CD8-positive, alpha-beta memory T cell (primary cell): Measurements from ENCODE around the gene LEMD2. TPM values are rescaled to one million over a fixed set of nuclear protein-coding genes. Genes with fewer than 3 reads are reported as not detected.

Experiments used
- CTCF ChIA-PET: fragments of 350-600 bp; sonication (Branson Sonifier 250); formaldehyde crosslinking; loops from one replicate; lab custom pipeline; 2021; ENCODE audit warnings: antibody characterized with exemption; lab: Charles Lee
- POLR2A ChIA-PET: fragments of 350-600 bp; sonication (Branson Sonifier 250); formaldehyde crosslinking; loops from one replicate; lab custom pipeline; 2021; ENCODE audit warnings: antibody characterized with exemption; lab: Charles Lee
- DNase-seq, 5 donors: peaks; one replicate each; pipeline versions ENCODE4 v3.0.0 to v3.0.0-alpha.2; 2020 to 2022; ENCODE audit warnings: mixed read lengths in 1 of 5
- H3K27ac ChIP-seq: one replicate; pipeline ENCODE4 v1.7.0; 2013; ENCODE audit warnings: low read depth, mild to moderate bottlenecking, low read length, moderate library complexity
- H3K27me3 ChIP-seq: 2 replicates; pipeline ENCODE4 v1.7.0; 2013; ENCODE audit warnings: low read length, mild to moderate bottlenecking; ENCODE audit not compliant: insufficient read depth, poor library complexity, severe bottlenecking
- H3K36me3 ChIP-seq: 2 replicates; pipeline ENCODE4 v1.7.0; 2013; ENCODE audit warnings: mild to moderate bottlenecking, low read length, moderate library complexity; ENCODE audit not compliant: insufficient read depth
- H3K4me1 ChIP-seq: 2 replicates; pipeline ENCODE4 v1.7.0; 2013; ENCODE audit warnings: mild to moderate bottlenecking, low read length, moderate library complexity; ENCODE audit not compliant: insufficient read depth
- H3K4me3 ChIP-seq: 2 replicates; pipeline ENCODE4 v1.7.0; 2013; ENCODE audit warnings: mild to moderate bottlenecking, low read length
- H3K9me3 ChIP-seq: 2 replicates; pipeline ENCODE4 v1.7.0; 2013; ENCODE audit warnings: mild to moderate bottlenecking, low read length
- H3K27ac Mint-ChIP-seq, 8 donors: one replicate each; pipeline ENCODE4 v1.8.0; 2020 to 2021; ENCODE audit warnings: mixed read lengths in 8 of 8, mild to moderate bottlenecking in 6 of 8, inconsistent platforms in 3 of 8, moderate library complexity in 3 of 8
- H3K27me3 Mint-ChIP-seq, 2 donors: one replicate each; pipeline ENCODE4 v1.8.0; 2020 to 2021; ENCODE audit warnings: mixed read lengths in 2 of 2, mild to moderate bottlenecking in 1 of 2, moderate library complexity in 1 of 2
- H3K36me3 Mint-ChIP-seq, 3 donors: one replicate each; pipeline ENCODE4 v1.8.0; 2020 to 2021; ENCODE audit warnings: mixed read lengths in 3 of 3, inconsistent platforms in 1 of 3, mild to moderate bottlenecking in 1 of 3
- H3K4me1 Mint-ChIP-seq, 3 donors: one replicate each; pipeline ENCODE4 v1.8.0; 2020 to 2021; ENCODE audit warnings: mixed read lengths in 3 of 3, inconsistent platforms in 1 of 3, mild to moderate bottlenecking in 1 of 3
- H3K4me3 Mint-ChIP-seq, 7 donors: one replicate each; pipeline ENCODE4 v1.8.0; 2020 to 2021; ENCODE audit warnings: mixed read lengths in 7 of 7, mild to moderate bottlenecking in 6 of 7, moderate library complexity in 4 of 7, inconsistent platforms in 2 of 7
- H3K9me3 Mint-ChIP-seq, 5 donors: one replicate each; pipeline ENCODE4 v1.8.0; 2020 to 2022; ENCODE audit warnings: mixed read lengths in 5 of 5, mild to moderate bottlenecking in 3 of 5, moderate library complexity in 2 of 5, inconsistent platforms in 1 of 5
- polyA plus RNA-seq: library from polyadenylated mRNA; unstranded; fragments of 300-500 nt; fragmentation: Illumina TruSeq; gene quantifications from one replicate; pipeline ENCODE4 v1.2.3, GENCODE V29; 2021
- total RNA-seq, 2 experiments: library from RNA; stranded (reverse); gene quantifications; one replicate each; pipeline ENCODE4 v1.2.3, GENCODE V29; 2021

Gene LEMD2
- total and polyA plus RNA-seq, 3 experiments from 2014 or later = 45.4 to 55.5 (median 51.8) TPM

GRCh38 chr6:33772902-33773472 is 15.9 kb downstream of the LEMD2 start:
- H3K36me3 Mint-ChIP-seq = peaks cover 4 to 59% (median 6%) of the 10 kb centered on the region in 3 donors
- CTCF ChIA-PET = interaction anchor here (0.6 to 8.6 kb wide), 10 partner anchors 14 to 383 kb away, joined by 3 to 106 read pairs (median 4); no protein-coding TSS in a partner anchor
- Histone ChIP-seq H3K9me3 (no peaks in the 10 kb centered on the region), H3K27me3 (no peaks in the 10 kb centered on the region), H3K4me3 (no peak overlapping the region), H3K36me3 (peaks cover 43% of the 10 kb centered on the region), H3K27ac (no peak overlapping the region), H3K4me1 (peaks cover 6% of the 10 kb centered on the region)
- peaks cover 4 to 6% of the 10 kb centered on the region in 2 donors for H3K27me3 Mint-ChIP-seq
- no peak overlapping the region for H3K4me3 Mint-ChIP-seq
- H3K4me1 Mint-ChIP-seq = peaks cover 13 to 23% (median 16%) of the 10 kb centered on the region in 3 donors
- H3K27ac Mint-ChIP-seq = peak overlapping the region in 2 of 8 donors; percentile 57 to 58
- POLR2A ChIA-PET = no interaction called here
- no peak for DNase-seq
- no peaks in the 10 kb centered on the region for H3K9me3 Mint-ChIP-seq

DNA sequence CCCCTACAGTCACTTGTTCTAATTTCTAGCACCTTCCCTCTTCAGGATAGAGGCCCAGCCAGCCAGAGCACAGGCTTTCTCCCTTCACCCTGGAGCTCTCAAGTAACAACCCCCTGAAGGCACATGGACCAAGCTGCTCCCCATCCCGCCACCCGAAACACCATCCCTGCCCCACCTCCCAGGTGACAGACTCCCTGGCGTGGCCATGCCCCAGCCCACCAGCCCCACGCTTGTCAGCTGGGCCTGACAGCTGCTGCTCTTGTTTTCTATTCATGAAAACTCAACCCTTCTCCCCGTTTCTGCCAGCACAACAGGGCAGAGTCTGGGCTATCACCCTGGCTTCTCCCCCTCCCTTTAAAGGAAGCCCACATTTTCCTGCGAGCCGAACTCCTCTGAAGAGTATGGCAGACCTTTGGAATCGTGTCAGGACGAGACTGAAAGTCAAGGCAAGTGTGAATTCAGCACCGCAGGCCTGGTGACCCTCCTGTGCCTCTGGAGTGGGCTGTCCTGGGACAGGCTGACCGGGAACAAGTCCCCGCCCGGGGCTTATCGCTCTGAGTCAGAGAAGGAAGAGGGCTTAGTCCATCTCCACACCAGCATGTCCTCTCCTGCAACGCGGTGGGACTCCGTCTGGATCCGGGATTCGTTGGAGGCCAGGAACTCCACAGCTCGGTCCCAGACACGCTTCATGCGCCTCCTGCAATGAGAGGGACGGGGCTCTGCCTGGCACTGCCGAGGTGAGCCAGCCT is 16.7 kb downstream of the LEMD2 start:
- ChIA-PET CTCF (interaction anchor here (0.6 to 8.6 kb wide), 24 partner anchors 8 to 383 kb away, joined by 3 to 106 read pairs (median 5); partner anchors contain the start of genes GRM4, LEMD2 and UQCC2), POLR2A (interaction anchor here (1.1 kb wide), 1 partner anchor 16 kb away, joined by 4 read pairs; the partner anchor contains the start of gene LEMD2)

DNA sequence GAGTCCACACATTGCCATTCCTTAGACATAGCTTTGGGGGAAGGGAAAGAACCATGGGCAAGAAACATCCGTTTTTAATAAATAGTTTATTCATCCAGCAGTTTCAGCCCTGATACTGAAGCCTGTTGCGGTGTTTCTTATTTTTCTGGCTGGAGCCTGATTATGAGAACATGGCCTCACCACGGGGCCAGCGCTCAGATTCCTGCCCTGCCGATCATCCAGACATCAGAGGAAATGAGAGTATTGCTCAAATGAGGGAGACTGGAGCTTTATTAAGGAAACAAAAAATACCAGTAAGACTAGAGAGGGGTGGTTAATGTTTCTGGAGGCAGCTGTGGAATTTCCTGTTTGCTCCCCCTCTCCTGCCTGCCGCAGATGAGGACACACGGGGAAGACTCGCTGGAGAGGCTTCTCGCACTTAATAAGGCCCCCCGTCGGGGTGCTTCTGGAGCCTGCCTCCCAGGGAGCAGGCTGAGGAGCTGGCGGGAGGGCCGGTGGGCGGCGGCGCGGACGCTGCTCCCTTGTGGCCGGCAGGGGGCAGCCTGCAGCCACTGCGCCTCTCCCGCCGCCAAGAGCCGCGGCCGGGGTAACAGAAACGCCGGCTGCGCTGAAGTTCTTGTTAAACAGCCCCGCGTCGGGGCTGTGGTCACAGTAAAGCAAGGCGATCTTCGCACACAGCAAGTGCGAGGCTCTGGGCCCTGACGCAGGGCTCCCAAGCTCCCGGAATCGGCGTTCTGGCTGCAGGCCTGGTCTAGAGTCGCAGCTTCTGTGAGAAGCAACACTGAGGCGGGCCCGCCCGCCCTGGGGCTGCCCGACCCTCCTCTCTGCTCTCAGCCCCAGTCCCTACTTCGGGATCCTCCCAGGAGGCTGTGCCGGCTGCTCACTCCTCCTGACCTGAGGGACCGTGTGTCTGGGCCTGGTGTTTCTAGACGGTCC is 17.5 kb downstream of the LEMD2 start:
- H3K27ac Mint-ChIP-seq = peak overlapping the region in 2 of 8 donors; percentile 36 to 86
- ChIA-PET POLR2A (interaction anchor here (1.1 kb wide), 1 partner anchor 17 kb away, joined by 4 read pairs; the partner anchor contains the start of gene LEMD2), CTCF (interaction anchor here (0.8 to 8.6 kb wide), 35 partner anchors 9 to 396 kb away, joined by 3 to 106 read pairs (median 4); partner anchors contain the start of genes GRM4, LEMD2 and UQCC2)
- H3K36me3 ChIP-seq = peaks cover 27% of the 10 kb centered on the region
- peak; percentile 40 to 69 (median 54) for DNase-seq
- peaks cover 6% of the 10 kb centered on the region for H3K4me1 ChIP-seq
- H3K27me3 Mint-ChIP-seq = peaks cover 4 to 15% of the 10 kb centered on the region in 2 donors
- no peaks in the 10 kb centered on the region for H3K9me3 Mint-ChIP-seq
- peaks cover 13 to 23% (median 16%) of the 10 kb centered on the region in 3 donors for H3K4me1 Mint-ChIP-seq
- no peaks in the 10 kb centered on the region for H3K9me3 ChIP-seq
- H3K36me3 Mint-ChIP-seq = peaks cover 2 to 43% (median 4%) of the 10 kb centered on the region in 3 donors
- peak overlapping the region in 2 of 7 donors; percentile 15 to 44 for H3K4me3 Mint-ChIP-seq
- H3K27ac ChIP-seq = no peak overlapping the region
- no peak overlapping the region for H3K4me3 ChIP-seq
- no peaks in the 10 kb centered on the region for H3K27me3 ChIP-seq

More for the DNA sequence above, 16.7 kb downstream of the LEMD2 start:
- Mint-ChIP-seq H3K9me3 (no peaks in the 10 kb centered on the region), H3K4me3 (peak overlapping the region in 2 of 7 donors; percentile 15 to 44), H3K27ac (peak overlapping the region in 2 of 8 donors; percentile 57 to 66), H3K4me1 (peaks cover 13 to 23% (median 16%) of the 10 kb centered on the region in 3 donors), H3K27me3 (peaks cover 4 to 9% of the 10 kb centered on the region in 2 donors), H3K36me3 (peaks cover 2 to 51% (median 4%) of the 10 kb centered on the region in 3 donors)
- Histone ChIP-seq H3K27me3 (no peaks in the 10 kb centered on the region), H3K4me1 (peaks cover 6% of the 10 kb centered on the region), H3K27ac (no peak overlapping the region), H3K36me3 (peaks cover 35% of the 10 kb centered on the region), H3K9me3 (no peaks in the 10 kb centered on the region), H3K4me3 (no peak overlapping the region)
- no peak for DNase-seq

DNA sequence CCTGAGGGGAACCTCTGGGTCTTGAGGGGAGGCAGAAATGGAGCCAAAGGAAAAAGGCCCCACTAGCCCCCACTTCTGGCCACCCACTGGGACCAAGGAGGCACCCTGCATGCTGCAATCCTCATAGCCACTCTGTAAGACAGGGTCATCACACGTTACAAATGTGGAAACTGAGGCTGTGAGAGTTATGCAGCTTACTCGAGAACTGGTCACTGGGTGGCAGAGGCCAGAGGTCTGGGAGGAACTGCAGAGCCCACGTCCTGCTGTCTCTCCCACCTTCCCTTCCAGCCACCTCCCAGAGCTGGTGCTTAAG is 18.1 kb downstream of the LEMD2 start:
- Mint-ChIP-seq H3K27me3 (peaks cover 4 to 15% of the 10 kb centered on the region in 2 donors), H3K36me3 (peaks cover 0 to 37% (median 2%) of the 10 kb centered on the region in 3 donors), H3K4me1 (peaks cover 13 to 23% (median 16%) of the 10 kb centered on the region in 3 donors), H3K27ac (no peak overlapping the region), H3K4me3 (no peak overlapping the region), H3K9me3 (no peaks in the 10 kb centered on the region)
- H3K4me1 ChIP-seq = peaks cover 6% of the 10 kb centered on the region
- peaks cover 21% of the 10 kb centered on the region for H3K36me3 ChIP-seq
- DNase-seq = no peak
- no peaks in the 10 kb centered on the region for H3K9me3 ChIP-seq
- POLR2A ChIA-PET = no interaction called here
- CTCF ChIA-PET = interaction anchor here (0.8 to 8.6 kb wide), 32 partner anchors 8 to 397 kb away, joined by 3 to 106 read pairs (median 4); partner anchors contain the start of genes LEMD2 and UQCC2
- no peaks in the 10 kb centered on the region for H3K27me3 ChIP-seq
- no peak overlapping the region for H3K27ac ChIP-seq
- no peak overlapping the region for H3K4me3 ChIP-seq

DNA sequence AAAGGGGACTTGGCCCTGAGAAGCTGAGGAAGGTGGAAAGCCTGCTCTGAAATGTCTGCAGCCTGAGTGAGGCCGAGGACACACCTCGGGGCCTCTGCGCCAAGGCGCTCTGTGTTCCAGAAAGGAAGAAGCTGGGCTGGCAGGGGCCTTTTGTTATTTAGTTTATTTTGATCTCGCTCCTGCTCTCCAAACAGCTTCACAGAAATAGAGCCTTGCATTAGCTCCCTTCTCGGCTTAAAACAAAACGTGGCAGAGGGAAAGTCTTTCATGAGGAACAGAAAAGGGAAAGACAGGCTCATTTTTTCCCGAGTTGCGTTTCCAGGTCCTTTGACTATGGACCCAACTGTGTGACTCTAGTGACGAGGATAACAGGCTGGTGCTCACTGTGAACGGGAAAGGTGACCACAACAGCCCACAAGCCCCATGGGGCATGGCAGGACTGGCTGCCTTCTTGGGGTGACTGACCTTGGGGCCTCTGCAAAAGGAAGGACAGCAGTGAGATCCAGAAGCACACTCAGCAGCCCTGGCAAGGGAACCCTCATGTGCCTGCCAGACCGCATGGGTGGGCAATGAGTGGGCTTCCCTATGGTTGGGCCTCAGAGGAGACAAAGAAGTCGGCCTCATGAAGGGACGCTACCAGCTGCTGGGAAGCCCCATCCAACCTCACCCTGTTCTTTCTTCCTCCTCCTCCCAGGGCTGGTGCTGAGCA is 18.7 kb downstream of the LEMD2 start:
- peaks cover 0 to 32% (median 2%) of the 10 kb centered on the region in 3 donors for H3K36me3 Mint-ChIP-seq
- H3K4me3 Mint-ChIP-seq = no peak overlapping the region
- H3K27ac Mint-ChIP-seq = peak overlapping the region in 1 of 8 donors; percentile 19
- no peak for DNase-seq
- H3K4me1 Mint-ChIP-seq = peaks cover 13 to 23% (median 16%) of the 10 kb centered on the region in 3 donors
- Histone ChIP-seq H3K9me3 (no peaks in the 10 kb centered on the region), H3K4me3 (no peak overlapping the region), H3K36me3 (peaks cover 16% of the 10 kb centered on the region), H3K27me3 (no peaks in the 10 kb centered on the region), H3K4me1 (peaks cover 6% of the 10 kb centered on the region), H3K27ac (no peak overlapping the region)
- CTCF ChIA-PET = interaction anchor here (1.1 to 8.6 kb wide), 18 partner anchors 10 to 385 kb away, joined by 3 to 106 read pairs (median 6); partner anchors contain the start of genes LEMD2 and UQCC2
- H3K27me3 Mint-ChIP-seq = peaks cover 4 to 18% of the 10 kb centered on the region in 2 donors
- H3K9me3 Mint-ChIP-seq = no peaks in the 10 kb centered on the region
- POLR2A ChIA-PET = no interaction called here

DNA sequence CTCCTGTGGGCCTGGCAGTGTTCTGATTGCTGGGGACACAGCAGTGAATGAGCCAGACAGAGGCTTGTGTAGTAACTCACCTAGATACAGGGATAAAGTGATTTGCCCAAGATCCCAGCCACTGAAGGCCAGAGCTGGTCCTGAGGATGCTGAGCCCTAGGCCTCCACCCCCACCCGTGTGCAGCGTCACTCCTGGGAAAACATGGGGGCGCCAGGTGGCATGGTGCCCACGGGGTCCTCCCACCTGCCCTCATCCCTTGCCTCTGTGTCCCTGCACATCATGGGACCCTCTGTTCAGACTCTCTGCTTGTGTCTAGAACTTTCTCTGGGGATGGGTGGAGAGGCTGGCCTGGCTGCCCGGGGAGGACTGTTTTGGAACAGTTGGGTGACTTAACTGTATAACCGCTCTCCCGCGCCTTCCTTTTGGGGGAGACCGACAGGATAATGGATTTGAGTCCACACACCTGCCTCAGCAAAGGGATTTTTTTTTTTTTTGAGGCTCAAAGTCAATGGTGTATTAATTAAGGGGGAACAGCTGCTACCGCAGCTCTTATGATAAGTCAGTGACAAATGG is 19.6 kb downstream of the LEMD2 start:
- peaks cover 4 to 18% of the 10 kb centered on the region in 2 donors for H3K27me3 Mint-ChIP-seq
- Histone ChIP-seq H3K27ac (no peak overlapping the region), H3K36me3 (peaks cover 8% of the 10 kb centered on the region), H3K27me3 (no peaks in the 10 kb centered on the region), H3K4me3 (no peak overlapping the region), H3K4me1 (peaks cover 6% of the 10 kb centered on the region), H3K9me3 (no peaks in the 10 kb centered on the region)
- DNase-seq = no peak
- no peak overlapping the region for H3K4me3 Mint-ChIP-seq
- peak overlapping the region in 1 of 8 donors; percentile 78 for H3K27ac Mint-ChIP-seq
- H3K4me1 Mint-ChIP-seq = peaks cover 13 to 23% (median 16%) of the 10 kb centered on the region in 3 donors
- ChIA-PET CTCF (interaction anchor here (1.1 to 8.6 kb wide), 12 partner anchors 9 to 386 kb away, joined by 3 to 106 read pairs (median 10); partner anchors contain the start of genes LEMD2 and UQCC2), POLR2A (no interaction called here)
- H3K36me3 Mint-ChIP-seq = peaks cover 0 to 22% (median 2%) of the 10 kb centered on the region in 3 donors
- no peaks in the 10 kb centered on the region for H3K9me3 Mint-ChIP-seq
